ENCODE results near the gene SYT3.
A peak's percentile ranks its signal among the peaks of the same experiment; 100 is the strongest.

SYT3 gene

GRCh38 chr19:50647879-50648615, 8.4 kb upstream of the SYT3 start:
- DNase-seq (ENCODE audit: low read depth), result no peak
- TF ChIP-seq CTCF (conservative IDR thresholded peaks at IDR 0.05; ENCODE audit: control insufficient read depth, insufficient read depth, low read depth, low read length), result no peak
- H3K4me3 ChIP-seq (ENCODE audit: control insufficient read depth, low read depth, low read length), result no peak overlapping the region

GRCh38 chr19:50646074-50646807, 6.6 kb upstream of the SYT3 start:
- DNase-seq (ENCODE audit: low read depth), result peak; percentile 88
- no peak overlapping the region for H3K4me3 ChIP-seq (ENCODE audit: control insufficient read depth, low read depth, low read length)
- no peak for TF ChIP-seq CTCF (conservative IDR thresholded peaks at IDR 0.05; ENCODE audit: control insufficient read depth, insufficient read depth, low read depth, low read length)

GRCh38 chr19:50645107-50645506, 5.4 kb upstream of the SYT3 start:
- no peak for DNase-seq (ENCODE audit: low read depth)
- no peak overlapping the region for H3K4me3 ChIP-seq (ENCODE audit: control insufficient read depth, low read depth, low read length)
- no peak for TF ChIP-seq CTCF (conservative IDR thresholded peaks at IDR 0.05; ENCODE audit: control insufficient read depth, insufficient read depth, low read depth, low read length)

GRCh38 chr19:50644315-50644915, 4.7 kb upstream of the SYT3 start:
- TF ChIP-seq CTCF (conservative IDR thresholded peaks at IDR 0.05; ENCODE audit: control insufficient read depth, insufficient read depth, low read depth, low read length), result no peak
- no peak overlapping the region for H3K4me3 ChIP-seq (ENCODE audit: control insufficient read depth, low read depth, low read length)
- DNase-seq (ENCODE audit: low read depth), result no peak

GRCh38 chr19:50640368-50640767, 687 bp upstream of the SYT3 start:
- no peak overlapping the region for H3K4me3 ChIP-seq (ENCODE audit: control insufficient read depth, low read depth, low read length)
- no peak for TF ChIP-seq CTCF (conservative IDR thresholded peaks at IDR 0.05; ENCODE audit: control insufficient read depth, insufficient read depth, low read depth, low read length)
- DNase-seq (ENCODE audit: low read depth), result no peak

- H3K4me3 ChIP-seq (ENCODE audit: control insufficient read depth, low read depth, low read length), result no peak overlapping the region
- no peak for DNase-seq (ENCODE audit: low read depth)
- TF ChIP-seq CTCF (conservative IDR thresholded peaks at IDR 0.05; ENCODE audit: control insufficient read depth, insufficient read depth, low read depth, low read length), result no peak
These were observed 1.1 kb downstream of the SYT3 start for GRCh38 chr19:50638600-50638999.

Measured in fibroblast of mammary gland (primary cell).